Psoas muscle (tissue), 8 donors: ENCODE results near the gene HSPA13. TPM values are rescaled to one million over a fixed set of nuclear protein-coding genes. Genes with fewer than 3 reads are reported as not detected.

ENCODE experiments used
- ATAC-seq, 4 donors: fragments of 200-7000 bp; cut with Tn5 transposase; one replicate each; pipeline ENCODE4 v1.9.1; 2020; ENCODE audit warnings: moderate library complexity in 3 of 4, mild to moderate bottlenecking in 2 of 4
- DNase-seq, 2 donors: peaks; one replicate each; pipeline ENCODE4 v3.0.0-alpha.2; 2020
- H3K27ac ChIP-seq: fragments of 200-600 bp; one replicate; pipeline ENCODE4 v1.8.0; 2022
- H3K27me3 ChIP-seq, 3 donors: fragments of 200-600 bp in 1 of 3; one replicate each; pipeline versions ENCODE4 v1.6.1 to v1.8.0; 2013 to 2022; ENCODE audit warnings: low read length in 2 of 3, mild to moderate bottlenecking in 2 of 3, moderate library complexity in 1 of 3; ENCODE audit not compliant: insufficient read depth in 3 of 3
- H3K36me3 ChIP-seq, 2 donors: fragments of 200-600 bp in 1 of 2; one replicate each; pipeline versions ENCODE4 v1.6.1 to v1.8.0; 2013 to 2022; ENCODE audit warnings: low read depth in 1 of 2, mild to moderate bottlenecking in 1 of 2, moderate library complexity in 1 of 2; ENCODE audit not compliant: insufficient read depth in 1 of 2
- H3K4me1 ChIP-seq: fragments of 200-600 bp; one replicate; pipeline ENCODE4 v1.8.0; 2022
- H3K4me3 ChIP-seq: fragments of 200-600 bp; one replicate; pipeline ENCODE4 v1.8.0; 2022; ENCODE audit warnings: mild to moderate bottlenecking
- H3K9me3 ChIP-seq: fragments of 200-600 bp; one replicate; pipeline ENCODE4 v1.8.0; 2022
- WGBS, 3 donors: extraction: QIAGEN DNeasy Blood & Tissue Kit; methylation state at CpG; one replicate each; pipeline versions ENCODE4 v1.1.6 to v1.1.7; 2013; 5-methylcytosine and 5-hydroxymethylcytosine counted together
- intact Hi-C, 2 donors: fragments of 100-400 bp; cut with DNase I; formaldehyde crosslinking; loops; one replicate each; pipeline versions ENCODE4 v1.11.0 to v1.14.2; 2022
- polyA plus RNA-seq, 3 donors: library from polyadenylated mRNA; stranded (reverse); fragments of 200-250 nt; gene quantifications; one replicate each; pipeline ENCODE4 v1.2.3, GENCODE V29; 2013
- total RNA-seq, 4 donors: library from RNA; stranded (reverse); fragmentation: NEBNext Ultra II Directional in 2 of 4; extraction: Animal tissue kit (Norgen Biotek cat#: 25700) in 2 of 4; gene quantifications; one replicate each; pipeline versions ENCODE4 v1.2.1 to v1.2.4, GENCODE V29; 2021 to 2023
- TF ChIP-seq, protein P1 (sequence below): fragments of 200-600 bp; IDR thresholded peaks from one replicate; pipeline ENCODE4 v1.8.0; 2022; ENCODE audit warnings: antibody characterized with exemption
- donor health status: healthy with polysubstance abuse.
- donor health status: DM: no; HTN: no; CAD: no; lungs with moderate emphysema.
- donor health status: Bipolar disorder and iron deficiency.
- donor health status: healthy.
- donor health status: DM: yes; HTN: yes; CAD: no.
- donor health status: DM: no; HTN: no; CAD: no.
- donor health status: DM: no; HTN: no; CAD: no.
- donor health status: DM: yes; HTN: yes; CAD: no.

Gene HSPA13
- total and polyA plus RNA-seq, 7 donors = 5.7 to 14.1 (median 8.6) TPM

DNA sequence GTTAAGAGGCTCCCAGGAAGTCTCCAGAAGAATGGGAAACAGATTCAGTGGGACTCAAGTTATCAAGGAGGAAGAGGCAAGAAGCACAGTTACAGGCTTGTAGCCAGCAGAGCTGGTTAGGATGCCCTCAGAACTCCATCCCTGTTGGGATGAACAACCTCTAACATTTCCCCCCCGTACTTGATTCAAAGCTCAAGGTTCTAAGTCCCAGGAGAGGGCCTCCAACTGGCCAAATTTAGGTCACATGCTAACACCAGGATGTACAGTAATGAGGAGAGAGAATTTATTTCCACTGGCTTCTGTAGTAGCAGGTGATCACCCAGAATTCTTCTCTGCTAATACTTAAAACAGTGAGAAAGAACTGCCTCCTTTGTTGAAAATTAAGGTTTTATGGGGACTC lies 22.3 kb upstream of the HSPA13 start:
- WGBS, 3 donors = 27 to 48% (median 35%) methylated on average over 1 of the region's 1 CpG

DNA sequence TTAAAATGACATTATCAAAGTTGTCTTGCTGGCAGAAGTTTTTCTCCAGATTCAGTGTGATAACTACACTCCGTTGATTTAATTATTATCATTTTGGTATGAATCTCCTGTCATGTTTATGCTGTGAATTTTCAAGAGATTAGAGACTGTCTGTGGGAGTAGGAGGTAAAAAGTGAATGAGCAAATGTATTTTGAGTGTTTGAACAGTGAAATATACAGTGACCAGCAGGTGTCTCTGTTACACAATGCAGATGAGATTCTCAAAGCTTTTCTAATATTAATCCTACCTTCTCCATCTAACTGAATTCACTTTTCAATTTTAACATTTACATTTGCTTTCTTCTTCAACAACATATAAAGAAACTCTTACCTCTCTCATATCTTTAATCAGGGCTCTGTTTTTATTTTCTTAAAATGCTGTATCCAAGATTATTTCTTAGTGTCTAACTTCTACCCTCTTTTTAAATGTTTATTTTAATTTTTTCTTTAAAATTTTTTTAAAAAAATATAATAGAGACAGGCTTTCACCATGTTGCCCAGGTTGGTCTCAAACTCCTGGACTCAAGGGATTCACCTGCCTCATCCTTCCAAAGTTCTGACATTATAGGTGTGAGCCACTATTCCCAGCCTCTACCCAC lies 20.9 kb upstream of the HSPA13 start:
- peak in 1 of 4 donors; percentile 61 for ATAC-seq
- intact Hi-C loops = loop anchor here in 1 of 2 donors (5.0 kb wide), 1 partner anchor 1189 kb away; no protein-coding TSS in a partner anchor
- whole genome bisulfite sequencing, 3 donors = 44 to 73% (median 53%) methylated on average over 1 of the region's 1 CpG

More for the DNA sequence above, 22.3 kb upstream of the HSPA13 start:
- no peak overlapping the region for H3K27ac ChIP-seq
- H3K27me3 ChIP-seq = no peaks in the 10 kb centered on the region
- DNase-seq (no peak), ATAC-seq (no peak)
- H3K4me1 ChIP-seq = no peaks in the 10 kb centered on the region
- no peaks in the 10 kb centered on the region for H3K9me3 ChIP-seq
- TF ChIP-seq, protein P1, sequence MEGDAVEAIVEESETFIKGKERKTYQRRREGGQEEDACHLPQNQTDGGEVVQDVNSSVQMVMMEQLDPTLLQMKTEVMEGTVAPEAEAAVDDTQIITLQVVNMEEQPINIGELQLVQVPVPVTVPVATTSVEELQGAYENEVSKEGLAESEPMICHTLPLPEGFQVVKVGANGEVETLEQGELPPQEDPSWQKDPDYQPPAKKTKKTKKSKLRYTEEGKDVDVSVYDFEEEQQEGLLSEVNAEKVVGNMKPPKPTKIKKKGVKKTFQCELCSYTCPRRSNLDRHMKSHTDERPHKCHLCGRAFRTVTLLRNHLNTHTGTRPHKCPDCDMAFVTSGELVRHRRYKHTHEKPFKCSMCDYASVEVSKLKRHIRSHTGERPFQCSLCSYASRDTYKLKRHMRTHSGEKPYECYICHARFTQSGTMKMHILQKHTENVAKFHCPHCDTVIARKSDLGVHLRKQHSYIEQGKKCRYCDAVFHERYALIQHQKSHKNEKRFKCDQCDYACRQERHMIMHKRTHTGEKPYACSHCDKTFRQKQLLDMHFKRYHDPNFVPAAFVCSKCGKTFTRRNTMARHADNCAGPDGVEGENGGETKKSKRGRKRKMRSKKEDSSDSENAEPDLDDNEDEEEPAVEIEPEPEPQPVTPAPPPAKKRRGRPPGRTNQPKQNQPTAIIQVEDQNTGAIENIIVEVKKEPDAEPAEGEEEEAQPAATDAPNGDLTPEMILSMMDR = no peak
- H3K36me3 ChIP-seq = no peaks in the 10 kb centered on the region
- intact Hi-C loops = no loop called here
- no peak overlapping the region for H3K4me3 ChIP-seq

DNA sequence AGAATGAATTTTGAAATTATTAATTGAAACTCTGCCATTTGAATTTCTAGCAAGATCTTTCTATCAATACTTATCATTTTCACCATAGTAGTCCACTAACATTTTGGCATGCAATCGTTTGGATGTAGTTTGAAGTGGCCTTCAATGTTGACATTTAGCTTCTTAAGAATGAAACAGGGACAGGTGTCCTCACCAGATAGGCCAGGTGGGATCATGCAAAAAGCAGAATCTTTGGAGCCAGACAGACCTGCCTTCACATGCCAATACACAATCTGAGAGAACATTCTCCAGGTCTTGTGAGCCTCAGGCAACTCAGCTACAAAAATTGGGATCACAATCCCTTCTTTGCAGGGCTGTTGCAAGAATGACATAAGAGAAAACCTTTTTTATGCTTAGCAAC lies 18.3 kb upstream of the HSPA13 start:
- no peaks in the 10 kb centered on the region for H3K27me3 ChIP-seq
- no peaks in the 10 kb centered on the region for H3K36me3 ChIP-seq
- H3K9me3 ChIP-seq = no peaks in the 10 kb centered on the region
- TF ChIP-seq, protein P1 = no peak
- H3K27ac ChIP-seq = no peak overlapping the region
- no peak overlapping the region for H3K4me3 ChIP-seq
- no peak for ATAC-seq
- no peaks in the 10 kb centered on the region for H3K4me1 ChIP-seq
- intact Hi-C loops = loop anchor here in 1 of 2 donors (5.0 kb wide), 1 partner anchor 1191 kb away; no protein-coding TSS in a partner anchor
- DNase-seq = no peak
- WGBS, 3 donors = 50 to 68% (median 67%) methylated on average over 1 of the region's 1 CpG

More for the DNA sequence above, 20.9 kb upstream of the HSPA13 start:
- Histone ChIP-seq H3K9me3 (no peaks in the 10 kb centered on the region), H3K4me1 (no peaks in the 10 kb centered on the region), H3K36me3 (no peaks in the 10 kb centered on the region), H3K27me3 (no peaks in the 10 kb centered on the region), H3K27ac (no peak overlapping the region), H3K4me3 (no peak overlapping the region)
- DNase-seq = no peak
- TF ChIP-seq, protein P1 = peak; percentile 54

DNA sequence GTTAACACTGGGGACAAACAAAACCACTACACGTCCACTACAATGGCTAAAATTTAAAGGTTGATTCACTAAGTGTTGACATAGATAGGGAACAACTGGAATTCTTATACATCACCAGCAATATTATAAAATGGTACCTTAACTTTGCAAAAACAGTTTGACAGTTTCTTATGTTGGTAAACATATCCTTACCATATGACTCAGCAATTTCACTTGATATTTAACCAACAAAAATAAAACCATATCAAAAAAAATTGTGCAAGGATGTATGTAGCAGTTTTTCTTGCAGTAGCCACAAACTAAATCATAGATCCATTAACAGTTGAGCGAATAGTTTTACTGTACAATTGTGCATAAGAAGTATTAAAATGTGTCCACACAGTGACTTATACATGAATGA lies 5.3 kb upstream of the HSPA13 start:
- ATAC-seq (no peak), DNase-seq (no peak)
- peaks cover 5% of the 10 kb centered on the region for H3K4me1 ChIP-seq
- no peak overlapping the region for H3K4me3 ChIP-seq
- WGBS, 3 donors = 87 to 91% (median 88%) methylated on average over 2 of the region's 2 CpGs
- TF ChIP-seq, protein P1 = no peak
- H3K27ac ChIP-seq = no peak overlapping the region
- no peaks in the 10 kb centered on the region for H3K36me3 ChIP-seq
- intact Hi-C loops = no loop called here
- no peaks in the 10 kb centered on the region for H3K27me3 ChIP-seq
- H3K9me3 ChIP-seq = no peaks in the 10 kb centered on the region
